T-helper 9 cell (primary cell): ENCODE data around the gene TXNRD3.

Experiments used
- DNase-seq: peaks from one replicate; pipeline ENCODE4 v3.0.0-alpha.2; 2020
- total RNA-seq, 2 donors: gene quantifications; one replicate each; lab custom pipeline; 2026; lab: John Stamatoyannopoulos, UW

The TXNRD3 gene
- 1.2 to 1.9 reads per million in 2 donors for total RNA-seq

DNA sequence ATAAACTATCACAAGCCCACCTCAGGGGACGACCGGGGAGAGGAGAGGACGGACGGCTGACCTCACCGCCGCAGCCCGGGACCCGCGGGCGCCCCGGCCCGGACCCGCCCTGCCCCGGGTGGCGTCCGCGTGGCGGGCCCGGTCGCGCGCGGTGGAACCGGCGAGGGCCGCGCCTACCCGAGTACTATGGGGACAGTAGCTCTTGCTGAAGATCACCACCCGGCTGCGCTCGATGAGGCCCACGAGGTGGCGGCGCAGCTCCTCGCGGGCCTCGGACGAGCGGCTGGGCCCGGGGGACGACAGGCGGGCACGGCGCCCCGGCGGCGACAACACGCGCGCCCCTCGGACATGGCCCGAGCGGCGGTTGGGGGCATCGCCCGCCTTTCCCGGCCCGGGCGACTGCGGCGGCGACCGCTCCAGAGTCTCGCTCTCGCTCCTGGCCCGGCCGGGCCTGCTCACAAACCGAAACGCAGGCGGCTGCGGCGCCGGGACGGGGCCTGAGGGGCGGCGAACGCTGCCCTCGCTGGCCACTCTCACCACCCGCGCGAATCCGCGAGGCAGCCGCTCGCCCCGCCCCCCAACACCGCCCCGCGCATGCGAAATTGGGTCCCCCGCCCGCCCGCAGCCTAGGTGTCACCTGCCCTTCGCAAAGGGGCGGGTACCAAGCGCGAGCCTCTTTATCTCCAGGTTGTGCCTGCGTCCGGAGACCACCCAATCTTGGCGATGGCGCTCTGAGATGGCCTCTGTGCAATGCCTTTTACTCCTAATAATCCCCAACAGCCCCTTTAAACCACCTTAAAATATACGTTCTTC lies at the start of gene TXNRD3:
Gene TXNRD3, minus strand, starts transcription at position 554 of the 813 bp plus-strand sequence.
- DNase-seq, result peak; percentile 52

DNA sequence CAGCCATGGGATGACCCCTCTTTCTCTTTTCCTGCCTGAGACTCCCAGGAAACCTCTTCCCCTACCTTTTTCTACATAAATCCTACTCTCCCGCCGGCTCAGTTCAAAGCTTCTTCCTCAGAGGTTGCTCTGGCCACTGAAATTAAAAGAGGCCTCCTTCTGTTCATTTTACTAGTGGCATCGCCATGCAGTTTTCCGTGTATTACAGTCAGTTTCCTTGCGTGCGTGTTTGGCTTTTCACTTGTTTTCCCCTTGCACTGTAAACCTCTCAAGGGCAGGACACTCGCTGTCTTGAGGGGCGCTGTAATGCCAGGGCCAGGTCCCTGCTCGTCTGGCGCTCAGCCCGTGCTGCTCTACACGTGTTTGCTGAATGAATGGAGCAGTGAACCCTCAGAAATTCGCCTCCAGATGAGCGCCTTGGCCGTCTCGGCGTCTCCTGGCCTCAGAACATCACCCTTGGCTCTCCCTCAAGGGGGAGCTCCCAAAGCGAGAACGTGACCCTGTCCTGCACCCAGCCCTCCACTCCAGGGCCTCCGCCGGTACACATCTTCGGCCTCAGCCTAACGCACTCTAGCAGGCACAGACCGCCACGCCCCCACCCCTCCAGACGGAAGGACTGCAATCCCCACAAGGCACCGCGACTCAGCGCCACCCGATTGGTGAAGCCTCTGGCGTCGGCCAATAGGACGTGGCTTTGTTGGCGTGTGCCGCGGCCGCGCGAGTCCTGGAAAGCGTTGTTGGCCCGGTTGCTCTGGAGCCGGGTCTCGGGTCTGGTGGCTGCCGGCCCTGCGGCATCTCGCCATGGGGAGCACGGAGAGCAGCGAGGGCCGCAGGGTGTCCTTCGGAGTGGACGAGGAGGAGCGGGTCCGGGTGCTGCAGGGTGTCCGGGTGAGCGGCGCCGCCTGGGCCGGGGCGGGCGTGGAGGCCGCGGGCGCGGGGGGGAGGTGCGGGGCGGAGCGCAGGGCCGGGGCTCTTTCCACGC lies 48.9 kb upstream of the TXNRD3 start, which contains the start of gene CHCHD6:
Gene CHCHD6, plus strand, starts transcription at position 729 of the 982 bp plus-strand sequence. Its CDS starts 73 bp downstream, at position 802.
- peak; percentile 94 for DNase-seq

DNA sequence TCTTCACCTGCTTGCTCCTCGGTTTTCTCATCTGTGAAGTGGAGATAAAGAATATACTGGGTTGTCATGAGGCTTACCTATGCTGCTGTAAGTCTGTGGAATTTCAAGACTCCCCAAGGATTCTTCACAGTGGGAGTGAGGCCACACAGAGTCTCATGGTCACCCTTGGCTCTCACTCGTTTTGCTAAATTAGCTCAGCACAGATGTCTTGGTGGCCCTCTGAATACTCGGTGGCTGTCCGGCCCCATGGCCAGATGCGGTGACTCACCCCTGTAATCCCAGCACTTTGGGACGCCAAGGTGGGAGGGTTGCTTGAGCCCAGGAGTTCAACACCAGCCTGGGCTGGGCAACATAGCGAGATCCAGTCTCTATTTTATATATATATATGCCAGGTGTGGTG lies 44.1 kb upstream of the TXNRD3 start:
- no peak for DNase-seq

DNA sequence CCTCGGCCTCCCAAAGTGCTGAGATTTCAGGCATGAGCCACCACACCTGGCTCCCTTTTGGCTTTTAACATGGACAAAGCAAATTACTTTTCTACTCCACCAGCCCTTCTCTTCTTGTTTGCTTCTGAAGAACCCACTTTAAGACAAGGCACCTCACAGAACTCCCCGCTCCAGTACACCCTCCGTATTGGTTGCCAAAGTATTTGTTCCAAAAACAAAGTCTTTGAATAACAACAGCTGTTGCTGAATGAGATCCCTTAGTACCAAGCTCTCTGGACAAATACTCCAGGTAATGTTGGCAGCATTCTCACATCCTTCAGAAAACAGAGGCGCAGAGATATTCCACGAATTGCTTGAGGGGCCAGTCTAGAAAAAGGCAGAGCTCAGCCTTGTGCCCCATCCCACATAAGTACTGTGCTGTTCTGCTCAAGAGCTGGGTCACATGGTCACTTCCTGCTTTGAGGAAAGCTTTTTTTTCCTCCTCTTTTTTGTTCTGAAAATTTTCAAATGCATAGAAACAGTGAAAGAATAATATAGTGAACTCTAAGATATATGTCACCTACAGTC lies 41.9 kb upstream of the TXNRD3 start:
- no peak for DNase-seq

DNA sequence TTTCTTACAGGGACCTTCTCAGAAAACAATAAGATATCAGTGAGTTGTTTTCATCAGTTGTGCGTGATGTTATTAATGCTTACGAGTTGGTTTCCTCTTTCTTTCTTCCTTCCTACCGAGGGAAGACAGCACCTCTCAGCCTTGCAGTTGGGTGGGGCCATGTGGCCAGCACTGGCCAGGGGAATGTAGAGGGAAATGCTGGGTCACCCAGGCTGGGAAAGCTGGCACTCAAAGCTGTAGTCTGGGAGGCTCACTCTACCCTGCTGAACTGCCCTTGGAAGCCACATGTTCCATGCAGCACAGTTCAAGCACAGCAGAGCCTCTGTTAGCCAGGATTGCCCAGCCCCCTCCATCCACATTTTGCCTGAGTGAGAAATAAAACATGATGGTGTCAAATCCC lies 39.0 kb upstream of the TXNRD3 start:
- no peak for DNase-seq

DNA sequence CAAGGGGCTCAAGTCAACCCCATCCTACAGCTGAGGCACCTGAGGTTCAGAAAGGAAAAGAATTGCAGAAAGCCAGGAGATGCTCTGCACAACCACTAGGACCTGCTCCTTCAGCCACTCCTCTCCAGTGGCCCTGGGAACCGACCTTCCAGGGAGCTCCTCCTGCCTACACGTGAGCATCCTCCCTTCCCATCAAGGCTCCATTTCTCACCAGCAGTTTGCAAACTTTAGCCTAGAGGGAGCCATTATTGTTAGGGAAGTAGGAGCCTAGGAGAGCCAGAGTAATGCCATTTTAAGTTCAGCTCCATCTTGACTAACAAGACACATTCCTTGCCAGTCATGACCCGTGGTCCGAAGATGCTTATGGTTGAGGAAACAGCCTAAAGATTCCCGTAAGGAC lies 37.9 kb upstream of the TXNRD3 start:
- no peak for DNase-seq

DNA sequence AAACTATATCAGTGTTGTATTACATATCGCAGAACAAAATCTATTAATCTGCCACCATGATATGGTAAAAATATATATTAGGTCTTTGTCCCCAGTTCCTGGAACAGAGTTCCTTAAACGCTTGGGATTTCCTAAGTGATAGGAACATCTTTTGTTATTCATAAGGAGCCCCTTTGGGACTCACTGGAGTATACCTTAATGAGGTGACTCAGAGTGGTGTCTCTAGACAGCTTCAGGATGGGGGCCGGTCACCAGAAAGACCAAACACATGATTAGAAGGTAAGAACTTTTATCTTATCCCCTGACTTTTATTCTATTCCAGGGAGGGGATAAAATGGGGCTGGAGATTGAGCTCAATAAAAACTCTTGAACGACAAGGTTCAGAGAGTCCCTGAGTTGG lies 36.8 kb upstream of the TXNRD3 start:
- DNase-seq, result no peak

DNA sequence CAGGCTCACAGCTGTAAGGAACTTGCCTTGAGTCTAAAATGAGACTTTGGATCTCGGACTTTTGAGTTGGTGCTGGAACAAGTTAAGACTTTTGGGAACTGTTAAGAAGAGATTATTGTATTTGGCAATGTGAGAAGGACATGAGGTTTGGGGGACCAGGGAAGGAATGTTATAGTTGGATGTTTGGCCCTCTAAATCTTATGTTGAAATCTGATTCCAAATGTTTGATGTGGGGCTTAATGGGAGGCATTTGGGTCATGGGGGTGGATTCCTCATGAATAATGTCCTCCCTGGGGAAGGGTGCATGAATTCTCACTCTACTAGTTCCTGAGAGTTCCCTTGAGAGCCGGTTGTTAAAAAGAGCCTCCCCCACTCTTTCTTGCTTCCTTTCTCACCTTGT lies 30.6 kb upstream of the TXNRD3 start:
- no peak for DNase-seq

DNA sequence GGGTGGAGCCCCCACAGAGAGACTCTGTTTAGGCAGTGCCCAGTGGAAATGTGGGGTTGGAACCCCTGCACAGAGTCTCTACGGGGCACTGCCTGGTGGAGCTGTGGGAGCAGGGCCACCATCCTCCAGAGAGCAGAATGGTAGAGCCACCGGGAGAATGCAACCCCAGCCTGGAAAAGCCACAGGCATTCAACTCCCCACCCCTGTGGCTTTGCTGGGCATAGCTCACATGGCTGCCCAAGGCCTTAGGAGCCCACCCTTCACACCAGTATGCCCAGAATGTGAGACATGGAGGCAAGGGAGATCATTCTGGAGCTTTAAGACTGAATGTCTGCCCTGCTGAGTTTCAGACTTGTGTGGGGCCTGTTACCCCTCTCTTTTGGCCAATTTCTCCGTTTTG lies 30.1 kb upstream of the TXNRD3 start:
- DNase-seq, result no peak

DNA sequence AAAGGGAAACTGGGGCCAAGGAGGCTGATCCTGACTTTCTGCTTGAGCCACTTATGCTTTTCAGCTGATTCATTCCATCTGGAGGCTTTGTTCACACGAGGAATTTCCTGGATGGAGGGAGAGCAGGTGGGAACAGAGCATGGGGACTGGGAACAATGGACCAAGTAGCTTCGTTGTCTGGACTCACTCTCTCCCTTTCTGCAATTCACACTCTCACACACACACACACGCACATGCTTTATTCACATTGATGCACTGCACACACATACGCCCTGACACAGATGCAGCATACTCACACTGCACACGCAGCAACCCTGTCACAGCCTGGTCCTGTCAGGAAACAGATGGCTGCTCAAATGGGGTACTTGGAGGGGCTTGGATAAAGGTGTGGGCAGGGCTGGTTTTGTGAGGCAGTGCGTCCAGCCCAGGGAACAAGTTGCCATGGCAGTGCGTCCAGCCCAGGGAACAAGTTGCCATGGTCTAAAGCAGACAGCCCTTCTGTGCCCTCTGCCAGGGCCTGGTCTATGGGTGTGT lies 29.4 kb upstream of the TXNRD3 start:
- DNase-seq, result no peak

DNA sequence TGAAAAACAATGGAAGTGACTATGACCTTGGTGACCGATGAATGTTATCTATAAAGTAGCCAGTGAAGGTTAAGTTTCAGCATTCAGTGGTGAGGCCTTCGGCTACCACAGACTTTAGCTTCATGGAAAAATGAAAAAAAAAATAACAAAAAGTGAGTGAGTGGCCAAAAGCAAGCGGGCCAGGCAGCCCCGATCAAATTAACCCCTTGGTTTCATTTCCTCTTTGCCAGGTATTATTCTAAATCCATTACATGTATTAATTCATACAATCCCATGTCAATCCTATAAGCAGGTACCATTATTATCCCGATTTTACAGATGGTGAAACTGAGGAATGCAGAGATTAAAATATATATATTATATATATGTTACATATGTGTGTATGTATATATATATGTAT lies 28.1 kb upstream of the TXNRD3 start:
- DNase-seq, result no peak

DNA sequence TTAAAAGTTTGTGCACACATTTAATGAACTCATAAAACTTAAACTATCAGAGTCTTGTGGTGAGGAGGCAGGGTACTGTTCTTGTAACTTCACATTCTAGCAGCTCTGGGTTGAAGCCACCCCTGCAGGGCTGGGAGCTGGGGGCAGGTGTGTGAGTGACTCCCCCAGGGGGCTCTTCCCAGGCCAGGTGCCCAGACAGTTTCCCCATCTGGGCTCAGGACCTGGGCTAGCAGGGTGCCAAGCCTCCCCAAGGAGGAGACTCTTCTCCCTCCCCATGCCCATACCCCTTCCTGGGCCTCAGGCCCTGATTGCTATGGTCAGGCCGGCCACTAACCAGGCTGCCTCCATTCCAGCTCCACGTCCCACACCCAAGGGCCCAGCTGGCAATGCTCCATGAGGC lies 27.1 kb upstream of the TXNRD3 start:
- no peak for DNase-seq

DNA sequence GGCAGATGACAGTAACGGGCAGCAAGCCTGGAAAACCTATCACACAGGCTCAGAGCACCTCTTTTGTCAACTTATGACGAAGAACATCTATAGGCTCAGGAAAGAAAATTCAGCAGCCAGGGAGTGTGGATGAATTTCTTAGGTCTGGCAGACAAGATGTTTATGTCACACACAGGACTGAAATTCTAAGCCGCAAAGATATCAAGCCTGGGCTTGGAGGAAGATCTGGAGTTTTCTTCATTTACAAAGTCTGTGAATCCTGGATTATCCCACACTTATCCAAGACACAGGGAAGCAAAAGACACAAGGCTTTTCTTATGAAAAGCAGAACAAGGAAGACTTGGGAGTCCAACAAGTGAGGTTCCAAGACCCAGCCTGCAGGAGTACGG lies 25.7 kb upstream of the TXNRD3 start:
- no peak for DNase-seq

DNA sequence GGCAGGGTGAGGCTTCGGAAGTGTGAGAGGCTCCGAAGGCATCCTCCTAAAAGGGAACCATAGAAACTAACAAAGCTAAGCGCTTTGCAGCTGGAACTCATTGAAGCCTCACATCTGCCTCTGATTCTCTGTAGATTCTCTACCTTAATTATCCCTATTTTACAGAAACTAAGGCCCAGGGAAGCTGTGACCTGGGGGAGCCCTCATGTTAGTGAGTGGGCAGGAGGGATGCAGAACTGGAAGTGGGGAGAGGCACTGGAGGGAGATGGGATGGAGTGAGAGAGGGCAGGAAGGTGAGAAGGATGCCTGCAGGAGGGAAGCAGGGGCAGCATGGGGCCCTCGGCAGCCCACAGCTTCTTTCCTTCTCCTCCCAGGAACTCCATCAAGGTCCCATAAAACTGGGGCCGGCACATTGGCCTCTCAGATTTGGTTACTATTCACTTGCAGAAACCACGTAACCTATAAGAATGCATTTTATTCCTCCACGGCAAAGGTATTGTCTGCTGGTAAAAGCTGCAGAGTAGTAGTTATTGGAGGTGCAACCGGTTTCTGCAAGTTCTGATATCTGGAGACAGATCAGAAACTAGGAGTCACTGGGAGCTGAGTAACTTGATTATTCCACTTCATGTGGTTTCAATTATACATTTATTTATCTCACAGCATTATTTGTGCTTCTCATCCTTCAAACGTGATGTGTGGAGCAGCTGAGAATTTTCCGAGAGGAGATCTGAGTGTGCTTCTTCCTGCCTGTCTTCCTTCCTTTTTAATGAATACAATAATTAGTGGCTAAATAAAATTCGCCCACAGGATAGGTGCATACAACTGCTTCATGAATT lies 25.1 kb upstream of the TXNRD3 start:
- no peak for DNase-seq

DNA sequence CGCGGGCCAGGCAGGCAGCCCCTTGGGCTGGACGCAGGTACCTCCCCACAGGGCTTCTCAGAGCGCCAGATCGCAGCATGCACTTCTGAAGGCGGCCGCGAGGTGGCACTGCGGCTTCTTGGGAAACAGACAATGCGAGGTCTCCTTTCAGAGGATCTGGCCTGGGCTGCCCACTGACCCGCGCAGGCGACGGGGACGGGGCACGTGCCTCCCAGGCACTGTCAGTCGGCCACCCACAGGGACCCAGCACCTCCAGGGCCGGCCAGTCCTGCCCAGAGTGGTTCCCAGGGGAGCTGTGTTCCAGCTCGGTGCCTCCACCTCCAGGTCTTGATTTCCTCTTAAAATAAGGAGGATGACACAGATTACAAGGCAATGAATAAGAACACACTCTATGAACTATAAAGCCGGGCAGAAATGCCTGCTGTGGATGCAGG lies 24.4 kb upstream of the TXNRD3 start:
- peak; percentile 70 for DNase-seq

DNA sequence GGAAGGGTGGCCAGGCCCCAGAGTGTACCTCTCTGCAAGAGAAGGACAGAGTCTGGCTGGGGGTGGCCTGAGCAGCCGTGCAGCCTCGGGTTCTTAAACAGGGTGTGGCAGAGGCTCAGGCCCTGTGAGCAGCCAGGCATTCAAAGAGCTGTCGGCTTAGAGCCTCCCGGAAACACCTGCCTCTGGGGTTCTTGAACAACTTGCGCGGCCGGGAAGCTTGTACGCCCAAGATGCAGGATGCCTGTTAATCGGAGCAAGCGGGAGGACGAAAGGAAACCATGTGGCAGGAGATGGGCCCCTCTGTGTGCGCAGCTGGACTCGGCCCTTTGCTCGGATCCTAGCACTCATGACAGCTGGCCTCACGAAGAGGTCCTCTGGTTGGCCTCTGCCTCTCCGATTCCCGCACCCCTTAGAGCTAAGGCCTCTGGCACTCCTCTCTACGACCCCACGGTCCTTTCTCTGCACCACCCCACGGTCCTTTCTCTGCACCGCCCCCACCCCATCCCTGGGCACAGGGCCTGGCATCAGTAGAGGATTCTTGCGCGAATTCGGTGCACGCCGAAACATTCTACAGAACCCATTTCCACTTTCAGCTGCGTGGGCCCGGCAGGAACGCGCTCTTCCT lies 23.9 kb upstream of the TXNRD3 start:
- no peak for DNase-seq

DNA sequence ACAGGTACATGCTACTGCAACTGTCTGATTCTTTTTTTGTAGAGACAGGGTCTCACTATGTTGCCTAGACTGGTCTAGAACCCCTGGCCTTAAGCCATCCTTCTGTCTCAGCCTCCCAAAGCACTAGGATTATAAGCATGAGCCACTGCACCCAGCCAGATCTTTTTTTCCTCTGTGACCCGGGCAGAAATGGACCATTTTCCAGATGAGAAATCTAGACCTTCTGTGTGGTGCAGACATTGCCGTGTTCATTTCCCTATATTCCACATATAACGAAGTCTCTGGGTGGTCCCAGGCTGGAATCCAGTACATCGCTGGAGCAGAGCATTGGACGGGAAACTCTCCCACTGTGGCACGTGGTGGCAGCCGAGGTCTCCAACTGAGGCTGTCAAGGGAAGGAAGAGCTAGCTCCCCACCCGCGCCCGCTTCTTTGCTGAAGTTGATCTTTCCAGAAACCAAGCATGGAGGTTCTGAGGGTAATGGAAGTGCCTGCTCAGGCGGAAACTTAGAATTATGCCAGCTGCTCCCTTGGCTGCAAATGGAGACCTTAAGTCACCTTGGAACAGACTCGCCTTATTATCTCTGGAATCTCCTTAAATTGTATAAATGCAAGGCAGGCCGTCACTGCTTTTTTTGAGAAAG lies 23.1 kb upstream of the TXNRD3 start:
- DNase-seq, result no peak

DNA sequence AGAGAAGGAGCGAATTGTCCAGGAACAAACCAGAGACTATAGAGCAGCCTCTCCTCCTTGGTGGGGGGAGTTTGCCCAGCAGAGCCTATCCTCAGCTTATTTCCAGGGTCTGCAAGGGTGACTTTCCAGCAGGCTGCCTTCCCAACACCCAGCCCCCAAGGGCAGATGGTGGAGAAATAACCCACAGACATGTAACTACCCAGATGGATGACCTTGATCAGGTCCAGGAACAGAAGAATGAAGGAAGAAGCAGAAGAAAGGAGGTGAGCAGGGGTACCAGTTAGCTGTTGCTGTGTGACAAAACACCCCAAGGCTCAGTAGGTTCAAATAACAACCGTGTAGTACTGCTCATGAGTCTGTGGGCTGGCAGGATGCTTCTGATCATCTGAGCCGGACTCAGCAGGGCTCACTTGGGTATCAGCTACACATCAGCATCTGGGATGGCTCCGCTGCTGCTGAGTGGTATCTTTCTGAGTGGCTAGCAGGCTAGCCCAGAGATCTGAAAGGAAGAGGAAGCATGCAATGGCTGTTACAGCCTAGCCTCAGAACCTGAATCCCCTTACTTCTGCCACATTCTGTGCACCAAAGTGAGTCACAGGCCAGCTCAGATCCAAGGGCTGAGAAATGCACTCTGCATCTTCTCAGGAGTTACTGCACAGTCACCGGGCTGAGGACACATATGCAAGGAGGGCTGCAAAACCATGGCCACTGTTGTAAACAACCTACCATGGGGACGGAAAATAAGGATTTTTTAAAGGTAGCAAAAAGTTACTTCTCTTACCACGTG lies 22.2 kb upstream of the TXNRD3 start:
- DNase-seq, result no peak

DNA sequence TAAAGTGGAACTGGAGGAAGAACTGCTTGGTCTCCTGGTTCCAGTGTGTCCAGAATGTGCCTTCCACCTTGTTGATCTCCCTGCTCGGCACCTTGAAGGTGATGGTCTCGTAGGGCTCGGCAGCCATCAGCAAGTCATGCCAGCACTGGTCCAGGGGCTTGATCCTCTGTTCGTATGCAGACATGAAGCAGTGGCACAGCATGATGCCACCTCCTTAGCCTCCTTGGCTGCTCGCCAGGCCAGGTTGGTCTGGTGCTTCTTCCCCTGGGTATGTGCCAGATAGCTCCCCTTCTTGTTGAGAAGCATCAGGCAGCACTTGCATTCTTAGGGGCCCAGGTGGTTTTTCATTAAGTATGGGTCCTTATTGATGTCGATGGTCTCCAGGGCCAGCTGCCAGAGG lies 17.8 kb upstream of the TXNRD3 start:
- DNase-seq, result no peak

DNA sequence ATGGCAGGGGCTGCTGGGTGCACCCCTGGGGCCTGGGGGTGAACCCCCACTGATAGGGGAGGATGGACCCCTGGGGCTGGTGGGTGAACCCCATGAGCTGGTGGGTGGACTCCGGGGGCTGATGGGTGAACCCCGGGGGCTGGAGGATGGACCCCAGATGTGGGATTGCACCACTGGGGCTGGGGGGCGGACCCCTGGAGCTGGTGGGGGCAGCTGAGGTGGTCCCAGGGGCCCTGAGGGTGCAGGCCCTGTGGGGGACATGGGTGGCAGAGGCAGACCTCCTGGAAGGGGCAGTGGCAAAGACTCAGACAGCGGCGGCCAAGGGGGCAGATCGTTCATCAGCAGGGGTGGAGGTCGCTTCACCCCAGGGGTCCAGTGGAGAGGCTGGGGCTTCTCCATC lies 17.4 kb upstream of the TXNRD3 start:
- DNase-seq, result no peak
